GM12878 (cell line): ENCODE results near the gene CEP63.

ENCODE experiments used
- ETV6 ChIP-seq, 2 experiments: fragments of 450-650 bp in 1 of 2; IDR thresholded peaks in 1 of 2; conservative IDR thresholded peaks in 1 of 2; 2 replicates each; pipeline ENCODE4 v1.6.1; 2014; ENCODE audit warnings: antibody characterized with exemption in 1 of 2, borderline replicate concordance in 1 of 2, low read depth in 1 of 2, mild to moderate bottlenecking in 1 of 2, moderate library complexity in 1 of 2
- GABPA ChIP-seq: IDR thresholded peaks from 2 replicates; pipeline ENCODE4 v1.6.1; 2014; ENCODE audit warnings: antibody characterized with exemption, low read depth, mild to moderate bottlenecking, inconsistent platforms
- HDAC6 ChIP-seq: fragments of 200-600 bp; sonication (generic); IDR thresholded peaks from one replicate; pipeline ENCODE4 v1.8.0; 2017; ENCODE audit warnings: antibody characterized with exemption; ENCODE audit not compliant: unreplicated experiment
- NBN ChIP-seq: fragments of 450-650 bp; IDR thresholded peaks from 2 replicates; pipeline ENCODE4 v1.6.1; 2016
- POLR2AphosphoS5 ChIP-seq: IDR thresholded peaks from 2 replicates; pipeline ENCODE4 v1.6.1; 2011; ENCODE audit warnings: mild to moderate bottlenecking, low read length, inconsistent platforms
- RBBP5 ChIP-seq: fragments of 200-600 bp; sonication (generic); conservative IDR thresholded peaks from 2 replicates; pipeline ENCODE4 v1.6.1; 2016
- ZNF274 ChIP-seq: IDR thresholded peaks from one replicate; pipeline ENCODE4 v1.8.0; 2011; ENCODE audit not compliant: insufficient read length, insufficient read depth
- TF ChIP-seq, protein P1 (sequence below): IDR thresholded peaks from 2 replicates; pipeline ENCODE4 v1.6.1; 2011; ENCODE audit warnings: low read depth, low read length, improper control_type of control experiment, borderline replicate concordance
- TF ChIP-seq, protein P2 (sequence below), 3 experiments: IDR thresholded peaks in 2 of 3; conservative IDR thresholded peaks in 1 of 3; 2 replicates each; pipeline ENCODE4 v1.5.1; 2011; ENCODE audit warnings: low read depth in 3 of 3, low read length in 3 of 3, mild to moderate bottlenecking in 3 of 3, control low read depth in 2 of 3, moderate library complexity in 2 of 3, inconsistent platforms in 1 of 3, mixed read lengths in 1 of 3; ENCODE audit not compliant: control insufficient read depth in 2 of 3, insufficient read depth in 1 of 3; ENCODE audit errors: extremely low read depth in 1 of 3
- TF ChIP-seq, protein P3 (sequence below): IDR thresholded peaks from 2 replicates; pipeline ENCODE4 v1.6.1; 2011; ENCODE audit warnings: low read depth, mild to moderate bottlenecking, low read length, moderate library complexity, borderline replicate concordance; ENCODE audit errors: extremely low read depth

DNA sequence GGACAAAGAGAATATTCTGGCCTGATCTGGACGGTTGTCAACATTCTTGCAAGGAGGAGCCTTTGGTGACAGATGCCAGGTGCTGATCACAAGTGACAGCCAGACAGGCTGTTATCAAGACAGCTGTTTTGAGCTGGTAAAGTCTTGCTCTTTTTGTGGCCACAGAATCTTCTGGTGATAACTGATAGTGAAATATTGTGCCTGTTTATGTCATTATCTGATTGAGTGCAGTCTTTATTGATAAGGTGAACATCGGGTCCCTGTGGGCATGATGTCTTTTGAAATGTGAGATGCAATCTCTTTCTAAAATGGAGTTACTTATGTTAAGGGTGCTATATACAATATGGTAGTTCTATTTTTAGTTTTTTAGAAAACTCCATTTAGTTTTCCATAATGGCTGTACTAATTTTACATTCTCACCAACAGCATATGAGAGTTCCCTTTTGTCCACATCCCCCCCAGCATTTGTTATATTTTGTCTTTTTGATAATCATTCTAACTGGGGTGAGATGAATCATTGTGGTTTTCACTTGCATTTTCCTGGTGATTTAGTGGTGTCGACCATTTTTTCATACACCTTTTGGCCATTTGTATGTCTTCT, 10.7 kb downstream of the CEP63 start:
- TF ChIP-seq RBBP5: no peak
- no peak for TF ChIP-seq HDAC6
- no peak for TF ChIP-seq NBN
- TF ChIP-seq, protein P1, sequence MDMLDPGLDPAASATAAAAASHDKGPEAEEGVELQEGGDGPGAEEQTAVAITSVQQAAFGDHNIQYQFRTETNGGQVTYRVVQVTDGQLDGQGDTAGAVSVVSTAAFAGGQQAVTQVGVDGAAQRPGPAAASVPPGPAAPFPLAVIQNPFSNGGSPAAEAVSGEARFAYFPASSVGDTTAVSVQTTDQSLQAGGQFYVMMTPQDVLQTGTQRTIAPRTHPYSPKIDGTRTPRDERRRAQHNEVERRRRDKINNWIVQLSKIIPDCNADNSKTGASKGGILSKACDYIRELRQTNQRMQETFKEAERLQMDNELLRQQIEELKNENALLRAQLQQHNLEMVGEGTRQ: no peak
- no peak for TF ChIP-seq ZNF274
- TF ChIP-seq POLR2AphosphoS5: no peak
- TF ChIP-seq, protein P2, sequence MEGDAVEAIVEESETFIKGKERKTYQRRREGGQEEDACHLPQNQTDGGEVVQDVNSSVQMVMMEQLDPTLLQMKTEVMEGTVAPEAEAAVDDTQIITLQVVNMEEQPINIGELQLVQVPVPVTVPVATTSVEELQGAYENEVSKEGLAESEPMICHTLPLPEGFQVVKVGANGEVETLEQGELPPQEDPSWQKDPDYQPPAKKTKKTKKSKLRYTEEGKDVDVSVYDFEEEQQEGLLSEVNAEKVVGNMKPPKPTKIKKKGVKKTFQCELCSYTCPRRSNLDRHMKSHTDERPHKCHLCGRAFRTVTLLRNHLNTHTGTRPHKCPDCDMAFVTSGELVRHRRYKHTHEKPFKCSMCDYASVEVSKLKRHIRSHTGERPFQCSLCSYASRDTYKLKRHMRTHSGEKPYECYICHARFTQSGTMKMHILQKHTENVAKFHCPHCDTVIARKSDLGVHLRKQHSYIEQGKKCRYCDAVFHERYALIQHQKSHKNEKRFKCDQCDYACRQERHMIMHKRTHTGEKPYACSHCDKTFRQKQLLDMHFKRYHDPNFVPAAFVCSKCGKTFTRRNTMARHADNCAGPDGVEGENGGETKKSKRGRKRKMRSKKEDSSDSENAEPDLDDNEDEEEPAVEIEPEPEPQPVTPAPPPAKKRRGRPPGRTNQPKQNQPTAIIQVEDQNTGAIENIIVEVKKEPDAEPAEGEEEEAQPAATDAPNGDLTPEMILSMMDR (IDR thresholded peaks at IDR 0.05 in 2 of 3, conservative IDR thresholded peaks at IDR 0.05 in 1 of 3; ENCODE audit: control insufficient read depth in 2 of 3, extremely low read depth in 1 of 3, insufficient read depth in 1 of 3, low read depth in 3 of 3, low read length in 3 of 3): no peak
- no peak for TF ChIP-seq ETV6 (conservative IDR thresholded peaks at IDR 0.05 in 1 of 2, IDR thresholded peaks at IDR 0.05 in 1 of 2; ENCODE audit: borderline replicate concordance in 1 of 2, low read depth in 1 of 2)
- no peak for TF ChIP-seq GABPA
- TF ChIP-seq, protein P3, sequence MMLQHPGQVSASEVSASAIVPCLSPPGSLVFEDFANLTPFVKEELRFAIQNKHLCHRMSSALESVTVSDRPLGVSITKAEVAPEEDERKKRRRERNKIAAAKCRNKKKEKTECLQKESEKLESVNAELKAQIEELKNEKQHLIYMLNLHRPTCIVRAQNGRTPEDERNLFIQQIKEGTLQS: no peak
